GM04504 (cell line): ENCODE data around the gene RTRAF.

Source experiments
- DNase-seq: peaks from one replicate; pipeline ENCODE4 v3.0.0-alpha.2; 2012; ENCODE audit warnings: low read depth

RTRAF gene

GRCh38 chr14:52020866-52021717, 31.7 kb downstream of the RTRAF start:
- DNase-seq, result no peak

GRCh38 chr14:52021957-52022600, 32.7 kb downstream of the RTRAF start:
- no peak for DNase-seq

GRCh38 chr14:52023518-52023917, 34.2 kb downstream of the RTRAF start:
- DNase-seq, result peak; percentile 68

- peak; percentile 63 for DNase-seq
Observed at GRCh38 chr14:52025310-52025709, 36.0 kb downstream of the RTRAF start.

- DNase-seq, result no peak
Observed at GRCh38 chr14:52026017-52026660, 36.8 kb downstream of the RTRAF start.

- DNase-seq, result no peak
Observed at GRCh38 chr14:52026901-52027300, 37.6 kb downstream of the RTRAF start.

GRCh38 chr14:52029881-52030280, 40.5 kb downstream of the RTRAF start:
- no peak for DNase-seq

GRCh38 chr14:52031781-52032180, 42.4 kb downstream of the RTRAF start:
- DNase-seq, result peak; percentile 81

GRCh38 chr14:52032204-52032801, 43.0 kb downstream of the RTRAF start:
- DNase-seq, result no peak

GRCh38 chr14:52033101-52033642, 43.8 kb downstream of the RTRAF start:
- DNase-seq, result peak; percentile 56

GRCh38 chr14:52039124-52039815, 49.9 kb downstream of the RTRAF start:
- DNase-seq, result no peak

- DNase-seq, result no peak
Observed at GRCh38 chr14:52040598-52040997, 51.3 kb downstream of the RTRAF start.

GRCh38 chr14:52042371-52043289, 53.3 kb downstream of the RTRAF start:
- no peak for DNase-seq

GRCh38 chr14:52043690-52044089, 54.3 kb downstream of the RTRAF start:
- no peak for DNase-seq

- no peak for DNase-seq
Observed at GRCh38 chr14:52044791-52045522, 55.6 kb downstream of the RTRAF start.

- no peak for DNase-seq
Observed at GRCh38 chr14:52046376-52046917, 57.1 kb downstream of the RTRAF start.

- no peak for DNase-seq
Observed at GRCh38 chr14:52048116-52048515, 58.8 kb downstream of the RTRAF start.

GRCh38 chr14:52048641-52049204, 59.4 kb downstream of the RTRAF start:
- DNase-seq, result no peak

GRCh38 chr14:52049271-52049670, 59.9 kb downstream of the RTRAF start:
- DNase-seq, result no peak
